Right atrium auricular region (tissue), 2 donors: ENCODE data around the gene LPAR2. TPM values are rescaled to one million over a fixed set of nuclear protein-coding genes. Genes with fewer than 3 reads are reported as not detected.

Source experiments
- DNase-seq: peaks from one replicate; pipeline ENCODE4 v3.0.0-alpha.2; 2019; ENCODE audit warnings: low spot score
- H3K27ac ChIP-seq, 2 donors: fragments of 200-600 bp; sonication (generic); 1 replicate in 1 of 2; 2 replicates in 1 of 2; pipeline ENCODE4 v1.5.1; 2016 to 2019
- H3K27me3 ChIP-seq, 2 donors: fragments of 200-600 bp; sonication (generic); one replicate each; pipeline versions ENCODE4 v1.5.1 to v1.6.0; 2017 to 2019
- H3K36me3 ChIP-seq: fragments of 200-600 bp; sonication (generic); one replicate; pipeline ENCODE4 v1.5.1; 2016
- H3K4me1 ChIP-seq, 2 donors: fragments of 200-600 bp; sonication (generic); one replicate each; pipeline versions ENCODE4 v1.5.1 to v1.6.0; 2017 to 2019
- H3K4me3 ChIP-seq, 2 donors: fragments of 200-600 bp; sonication (generic); 1 replicate in 1 of 2; 2 replicates in 1 of 2; pipeline ENCODE4 v1.5.1; 2017 to 2019; ENCODE audit warnings: mild to moderate bottlenecking in 1 of 2, moderate library complexity in 1 of 2
- H3K9me3 ChIP-seq, 2 donors: fragments of 200-600 bp; sonication (generic); one replicate each; pipeline ENCODE4 v1.5.1; 2019
- total RNA-seq, 2 donors: library from RNA; depleted of rRNA; stranded (reverse); fragments of >200 nt; gene quantifications; one replicate each; pipeline ENCODE4 v1.1.0, GENCODE V29; 2016
- TF ChIP-seq, protein P1 (sequence below), 2 donors: fragments of 200-600 bp; sonication (generic); IDR thresholded peaks; one replicate each; pipeline ENCODE4 v1.5.1; 2019; ENCODE audit warnings: antibody characterized with exemption in 2 of 2

Gene LPAR2
- total RNA-seq, 2 donors from 2014 or later: 0.89 to 3.1 TPM

DNA sequence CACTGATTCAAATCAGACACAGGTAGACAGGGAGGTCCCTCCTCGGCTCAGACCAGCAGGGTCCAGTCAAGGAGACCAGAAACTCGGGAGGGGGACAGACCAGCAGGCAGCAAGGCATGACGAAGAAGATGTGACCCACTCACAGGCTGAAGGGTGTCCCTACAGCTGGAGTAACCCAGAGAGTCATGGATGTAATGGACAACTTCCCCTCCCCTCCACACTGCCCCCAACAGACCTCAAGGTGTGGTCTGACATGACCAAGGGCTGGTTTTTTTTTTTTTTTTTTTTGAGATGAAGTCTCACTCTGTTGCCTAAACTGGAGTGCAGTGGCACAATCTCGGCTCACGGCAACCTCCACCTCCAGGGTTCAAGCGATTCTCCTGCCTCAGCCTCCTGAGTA lies 43.7 kb downstream of the LPAR2 start:
- no peaks in the 10 kb centered on the region for H3K27me3 ChIP-seq
- H3K4me1 ChIP-seq: no peaks in the 10 kb centered on the region
- DNase-seq: no peak
- H3K9me3 ChIP-seq: no peaks in the 10 kb centered on the region
- no peaks in the 10 kb centered on the region for H3K36me3 ChIP-seq
- H3K4me3 ChIP-seq: no peak overlapping the region
- TF ChIP-seq, protein P1, sequence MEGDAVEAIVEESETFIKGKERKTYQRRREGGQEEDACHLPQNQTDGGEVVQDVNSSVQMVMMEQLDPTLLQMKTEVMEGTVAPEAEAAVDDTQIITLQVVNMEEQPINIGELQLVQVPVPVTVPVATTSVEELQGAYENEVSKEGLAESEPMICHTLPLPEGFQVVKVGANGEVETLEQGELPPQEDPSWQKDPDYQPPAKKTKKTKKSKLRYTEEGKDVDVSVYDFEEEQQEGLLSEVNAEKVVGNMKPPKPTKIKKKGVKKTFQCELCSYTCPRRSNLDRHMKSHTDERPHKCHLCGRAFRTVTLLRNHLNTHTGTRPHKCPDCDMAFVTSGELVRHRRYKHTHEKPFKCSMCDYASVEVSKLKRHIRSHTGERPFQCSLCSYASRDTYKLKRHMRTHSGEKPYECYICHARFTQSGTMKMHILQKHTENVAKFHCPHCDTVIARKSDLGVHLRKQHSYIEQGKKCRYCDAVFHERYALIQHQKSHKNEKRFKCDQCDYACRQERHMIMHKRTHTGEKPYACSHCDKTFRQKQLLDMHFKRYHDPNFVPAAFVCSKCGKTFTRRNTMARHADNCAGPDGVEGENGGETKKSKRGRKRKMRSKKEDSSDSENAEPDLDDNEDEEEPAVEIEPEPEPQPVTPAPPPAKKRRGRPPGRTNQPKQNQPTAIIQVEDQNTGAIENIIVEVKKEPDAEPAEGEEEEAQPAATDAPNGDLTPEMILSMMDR (IDR thresholded peaks at IDR 0.05): no peak
- H3K27ac ChIP-seq: no peak overlapping the region

GRCh38 chr19:19582471-19582870 lies 45.5 kb downstream of the LPAR2 start:
- Histone ChIP-seq H3K9me3 (no peaks in the 10 kb centered on the region), H3K36me3 (no peaks in the 10 kb centered on the region), H3K27ac (no peak overlapping the region), H3K4me1 (no peaks in the 10 kb centered on the region), H3K4me3 (no peak overlapping the region), H3K27me3 (no peaks in the 10 kb centered on the region)
- DNase-seq: no peak
- TF ChIP-seq, protein P1 (IDR thresholded peaks at IDR 0.05): no peak

DNA sequence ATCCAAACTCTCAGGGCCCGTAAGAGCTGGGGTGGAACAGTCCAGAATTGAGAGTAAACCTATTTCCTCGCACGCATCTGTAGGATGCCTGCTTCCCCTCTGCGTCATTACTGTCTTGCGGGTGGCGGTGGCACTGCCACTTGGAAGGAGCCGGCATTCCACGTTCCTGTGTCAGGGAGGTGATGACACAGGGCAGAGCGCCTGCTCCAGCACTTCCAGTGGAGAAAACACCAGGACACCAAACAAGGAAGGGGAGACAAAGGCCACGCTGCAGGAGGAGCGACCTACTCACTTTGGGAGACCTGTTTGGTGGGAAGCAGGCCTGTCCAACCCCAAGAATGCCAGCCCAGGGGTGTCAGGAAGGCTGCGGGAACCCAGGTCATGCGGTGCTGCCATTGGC lies 46.6 kb downstream of the LPAR2 start:
- Histone ChIP-seq H3K27me3 (no peaks in the 10 kb centered on the region), H3K9me3 (no peaks in the 10 kb centered on the region), H3K27ac (no peak overlapping the region), H3K36me3 (no peaks in the 10 kb centered on the region), H3K4me3 (no peak overlapping the region), H3K4me1 (no peaks in the 10 kb centered on the region)
- TF ChIP-seq, protein P1 (IDR thresholded peaks at IDR 0.05): no peak
- no peak for DNase-seq

GRCh38 chr19:19580418-19580817 lies 47.6 kb downstream of the LPAR2 start:
- Histone ChIP-seq H3K4me3 (no peak overlapping the region), H3K27ac (no peak overlapping the region), H3K36me3 (no peaks in the 10 kb centered on the region), H3K4me1 (no peaks in the 10 kb centered on the region), H3K9me3 (no peaks in the 10 kb centered on the region), H3K27me3 (no peaks in the 10 kb centered on the region)
- DNase-seq: no peak
- TF ChIP-seq, protein P1 (IDR thresholded peaks at IDR 0.05): no peak

- no peaks in the 10 kb centered on the region for H3K9me3 ChIP-seq
- H3K27ac ChIP-seq: no peak overlapping the region
- DNase-seq: no peak
- TF ChIP-seq, protein P1 (IDR thresholded peaks at IDR 0.05): no peak
- H3K27me3 ChIP-seq: no peaks in the 10 kb centered on the region
- H3K36me3 ChIP-seq: no peaks in the 10 kb centered on the region
- H3K4me3 ChIP-seq: no peak overlapping the region
- no peaks in the 10 kb centered on the region for H3K4me1 ChIP-seq
Observed at GRCh38 chr19:19579533-19580361, 48.3 kb downstream of the LPAR2 start.

DNA sequence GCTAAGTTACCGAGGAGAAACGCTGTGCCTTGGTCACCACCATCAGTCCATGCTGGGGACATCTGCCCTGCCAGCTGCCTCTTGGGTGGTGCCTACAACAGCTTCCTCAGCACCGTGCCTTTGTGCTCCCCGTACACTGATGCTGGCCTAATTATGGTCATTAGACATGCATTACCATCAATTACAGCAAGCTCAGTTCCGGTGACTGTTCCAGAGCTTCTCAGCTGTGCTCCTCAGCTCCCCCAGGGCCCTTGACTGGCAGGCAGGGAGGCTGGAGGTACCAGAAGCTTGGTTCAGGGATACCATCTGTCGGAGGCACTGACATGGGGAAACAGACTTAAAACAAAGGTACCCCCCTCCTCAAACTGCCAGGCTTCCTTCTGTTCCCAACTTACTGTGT lies 49.8 kb downstream of the LPAR2 start:
- no peak overlapping the region for H3K4me3 ChIP-seq
- TF ChIP-seq, protein P1 (IDR thresholded peaks at IDR 0.05): no peak
- H3K9me3 ChIP-seq: no peaks in the 10 kb centered on the region

More for the DNA sequence above, 49.8 kb downstream of the LPAR2 start:
- no peaks in the 10 kb centered on the region for H3K27me3 ChIP-seq
- DNase-seq: no peak
- no peaks in the 10 kb centered on the region for H3K36me3 ChIP-seq
- H3K4me1 ChIP-seq: no peaks in the 10 kb centered on the region
- no peak overlapping the region for H3K27ac ChIP-seq
